ENCODE results near the gene GRM7. TPM values are rescaled to one million over a fixed set of nuclear protein-coding genes. Genes with fewer than 3 reads are reported as not detected.

GRM7 gene
- total RNA-seq, 1 experiment from 2014 or later = not detected

GRCh38 chr3:7536921-7537320, 676.0 kb downstream of the GRM7 start:
- no peak overlapping the region for H3K27ac ChIP-seq (ENCODE audit: low read depth, low read length, poor library complexity, severe bottlenecking)
- H3K4me3 ChIP-seq (ENCODE audit: low read depth, low read length, poor library complexity, severe bottlenecking) = no peak overlapping the region
- no TSS peak for BruUV-seq (replicated peaks)
- DNase-seq (ENCODE audit: low spot score) = no peak
- no peaks in the 10 kb centered on the region for H3K36me3 ChIP-seq (ENCODE audit: insufficient read depth, low read length, poor library complexity, severe bottlenecking)
- H3K27me3 ChIP-seq (replicated peaks; ENCODE audit: insufficient read depth, low read depth, low read length, poor library complexity) = no peaks in the 10 kb centered on the region
- no peak for TF ChIP-seq CTCF (conservative IDR thresholded peaks at IDR 0.05; ENCODE audit: low read depth, low read length)
- TF ChIP-seq EZH2 (IDR thresholded peaks at IDR 0.05; ENCODE audit: borderline replicate concordance, low read depth, low read length, poor library complexity, severe bottlenecking) = no peak
- CTCF ChIA-PET = no interaction called here
- H3K4me1 ChIP-seq (ENCODE audit: insufficient read depth, low read length, poor library complexity, severe bottlenecking) = no peaks in the 10 kb centered on the region
- H3K9me3 ChIP-seq (ENCODE audit: low read depth, low read length, poor library complexity, severe bottlenecking) = no peaks in the 10 kb centered on the region
- POLR2A ChIA-PET (ENCODE audit: low non-redundant PET) = no interaction called here
- intact Hi-C loops (cut with micrococcal nuclease; ENCODE audit: unreplicated experiment) = no loop called here

- Histone ChIP-seq H3K4me3 (ENCODE audit: low read depth, low read length, poor library complexity, severe bottlenecking) (no peak overlapping the region), H3K9me3 (ENCODE audit: low read depth, low read length, poor library complexity, severe bottlenecking) (no peaks in the 10 kb centered on the region), H3K36me3 (ENCODE audit: insufficient read depth, low read length, poor library complexity, severe bottlenecking) (no peaks in the 10 kb centered on the region), H3K27me3 (replicated peaks; ENCODE audit: insufficient read depth, low read depth, low read length, poor library complexity) (no peaks in the 10 kb centered on the region), H3K4me1 (ENCODE audit: insufficient read depth, low read length, poor library complexity, severe bottlenecking) (no peaks in the 10 kb centered on the region), H3K27ac (ENCODE audit: low read depth, low read length, poor library complexity, severe bottlenecking) (no peak overlapping the region)
- ChIA-PET POLR2A (ENCODE audit: low non-redundant PET) (interaction anchor here (0.7 kb wide), 1 partner anchor 58 kb away, joined by 4 read pairs; no protein-coding TSS in a partner anchor), CTCF (no interaction called here)
- intact Hi-C loops (cut with micrococcal nuclease; ENCODE audit: unreplicated experiment) = loop anchor here (10.0 kb wide), 1 partner anchor 259 kb away; no protein-coding TSS in a partner anchor
- TF ChIP-seq CTCF (conservative IDR thresholded peaks at IDR 0.05; ENCODE audit: low read depth, low read length) (no peak), EZH2 (IDR thresholded peaks at IDR 0.05; ENCODE audit: borderline replicate concordance, low read depth, low read length, poor library complexity, severe bottlenecking) (no peak)
- BruUV-seq (replicated peaks) = no TSS peak
- DNase-seq (ENCODE audit: low spot score) = no peak
Observed at GRCh38 chr3:7543294-7543880, 682.5 kb downstream of the GRM7 start.

GRCh38 chr3:7545334-7545733, 684.4 kb downstream of the GRM7 start:
- Histone ChIP-seq H3K27ac (ENCODE audit: low read depth, low read length, poor library complexity, severe bottlenecking) (no peak overlapping the region), H3K4me3 (ENCODE audit: low read depth, low read length, poor library complexity, severe bottlenecking) (no peak overlapping the region), H3K4me1 (ENCODE audit: insufficient read depth, low read length, poor library complexity, severe bottlenecking) (no peaks in the 10 kb centered on the region), H3K36me3 (ENCODE audit: insufficient read depth, low read length, poor library complexity, severe bottlenecking) (no peaks in the 10 kb centered on the region), H3K9me3 (ENCODE audit: low read depth, low read length, poor library complexity, severe bottlenecking) (no peaks in the 10 kb centered on the region), H3K27me3 (replicated peaks; ENCODE audit: insufficient read depth, low read depth, low read length, poor library complexity) (no peaks in the 10 kb centered on the region)
- BruUV-seq (replicated peaks) = no TSS peak
- no peak for DNase-seq (ENCODE audit: low spot score)
- POLR2A ChIA-PET (ENCODE audit: low non-redundant PET) = no interaction called here
- CTCF ChIA-PET = no interaction called here
- TF ChIP-seq CTCF (conservative IDR thresholded peaks at IDR 0.05; ENCODE audit: low read depth, low read length) (no peak), EZH2 (IDR thresholded peaks at IDR 0.05; ENCODE audit: borderline replicate concordance, low read depth, low read length, poor library complexity, severe bottlenecking) (no peak)
- intact Hi-C loops (cut with micrococcal nuclease; ENCODE audit: unreplicated experiment) = loop anchor here (10.0 kb wide), 1 partner anchor 261 kb away; no protein-coding TSS in a partner anchor

All from A673 (cell line).